T-helper 2 cell treated with Interferon-gamma antibody and Interleukin-4, amounts not matched to agents 5 μg/mL and 100 μg/mL, for 36 hours (primary cell): ENCODE results near the gene TAF4.
"Not testable (repeated sequence)": the region's sequence is repeated elsewhere in the genome, so short reads cannot be mapped to it uniquely, and the experiment has no call there.

Experiments used
- DNase-seq: peaks from one replicate; pipeline ENCODE4 v3.0.0; 2021; ENCODE audit warnings: low spot score
- H3K27ac Mint-ChIP-seq: one replicate; pipeline ENCODE4 v1.8.0; 2021; ENCODE audit warnings: mild to moderate bottlenecking, mixed read lengths
- H3K27me3 Mint-ChIP-seq: one replicate; pipeline ENCODE4 v1.8.0; 2021; ENCODE audit warnings: low read depth, mixed read lengths
- H3K36me3 Mint-ChIP-seq: one replicate; pipeline ENCODE4 v1.8.0; 2021; ENCODE audit warnings: low read depth, mixed read lengths
- H3K4me1 Mint-ChIP-seq: one replicate; pipeline ENCODE4 v1.8.0; 2021; ENCODE audit warnings: low read depth, mixed read lengths
- H3K4me3 Mint-ChIP-seq: one replicate; pipeline ENCODE4 v1.8.0; 2022; ENCODE audit warnings: mild to moderate bottlenecking, moderate library complexity, mixed read lengths
- H3K9me3 Mint-ChIP-seq: one replicate; pipeline ENCODE4 v1.8.0; 2021; ENCODE audit warnings: mixed read lengths

TAF4 gene

DNA sequence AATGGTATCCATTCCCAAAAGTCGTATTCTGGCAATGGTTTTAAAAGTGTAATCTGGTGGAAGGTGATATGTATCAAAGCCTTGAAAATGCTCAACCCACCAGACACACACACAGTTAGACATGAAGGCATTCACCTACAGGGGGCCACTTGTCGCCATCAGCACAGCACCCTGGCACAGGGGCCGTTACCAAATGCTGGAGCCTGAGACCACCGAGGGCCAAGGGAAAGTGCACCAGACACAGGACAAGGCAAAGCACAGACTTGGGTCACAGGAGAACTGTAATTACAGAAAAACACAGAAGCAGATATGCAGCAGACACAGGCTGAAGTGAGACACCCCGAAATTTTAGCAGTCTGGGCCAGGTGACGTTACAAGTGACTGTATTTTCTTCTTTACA lies 9.3 kb downstream of the TAF4 start:
- H3K4me1 Mint-ChIP-seq = no peaks in the 10 kb centered on the region
- H3K27me3 Mint-ChIP-seq = no peaks in the 10 kb centered on the region
- DNase-seq = no peak
- H3K9me3 Mint-ChIP-seq = no peaks in the 10 kb centered on the region
- H3K4me3 Mint-ChIP-seq = no peak overlapping the region
- no peaks in the 10 kb centered on the region for H3K36me3 Mint-ChIP-seq
- no peak overlapping the region for H3K27ac Mint-ChIP-seq

DNA sequence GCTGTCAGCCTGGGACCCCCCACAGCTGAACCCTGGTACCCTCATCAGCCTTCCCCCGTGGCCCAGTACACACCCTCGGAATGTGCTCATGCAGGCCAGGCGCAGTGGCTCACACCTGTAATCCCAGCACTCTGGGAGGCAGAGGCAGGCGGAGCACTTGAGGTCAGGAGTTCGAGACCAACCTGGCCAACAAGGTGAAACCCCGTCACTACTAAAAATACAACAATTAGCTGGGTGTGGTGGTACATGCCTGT lies 9.9 kb downstream of the TAF4 start:
- H3K27ac Mint-ChIP-seq, H3K9me3 Mint-ChIP-seq, DNase-seq, H3K27me3 Mint-ChIP-seq, H3K4me3 Mint-ChIP-seq, H3K4me1 Mint-ChIP-seq, H3K36me3 Mint-ChIP-seq: not testable (repeated sequence)

DNA sequence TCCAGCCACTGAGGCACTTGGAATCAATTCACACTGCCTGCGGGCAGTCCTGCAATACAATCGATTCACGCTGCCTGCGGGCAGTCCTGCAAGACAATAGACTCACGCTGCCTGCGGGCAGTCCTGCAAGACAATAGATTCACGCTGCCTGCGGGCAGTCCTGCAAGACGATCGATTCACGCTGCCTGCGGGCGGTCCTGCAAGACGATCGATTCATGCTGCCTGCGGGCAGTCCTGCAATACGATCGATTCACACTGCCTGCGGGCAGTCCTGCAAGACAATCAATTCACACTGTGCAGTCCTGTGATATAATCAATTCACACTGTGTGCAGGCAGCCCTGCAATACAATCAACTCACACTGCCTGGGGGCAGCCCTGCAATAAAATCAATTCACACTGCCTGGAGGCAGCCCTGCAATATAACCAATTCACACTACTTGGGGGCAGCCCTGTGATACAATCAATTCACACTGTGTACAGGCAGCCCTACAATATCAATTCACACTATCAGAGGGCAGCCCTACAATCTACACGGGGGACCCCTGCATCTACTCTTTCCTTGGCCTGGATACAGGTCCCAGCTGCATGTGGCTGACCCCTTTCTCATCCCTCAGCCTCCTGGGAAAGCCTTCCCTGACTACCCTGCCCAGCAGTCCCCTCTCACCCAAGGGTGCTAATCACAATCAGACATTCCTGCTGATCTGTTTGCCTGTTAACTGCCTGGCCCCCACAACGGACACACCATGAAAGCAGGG lies 10.4 kb downstream of the TAF4 start:
- no peak overlapping the region for H3K27ac Mint-ChIP-seq
- H3K4me3 Mint-ChIP-seq = no peak overlapping the region
- H3K36me3 Mint-ChIP-seq = no peaks in the 10 kb centered on the region
- H3K9me3 Mint-ChIP-seq = no peaks in the 10 kb centered on the region
- no peaks in the 10 kb centered on the region for H3K27me3 Mint-ChIP-seq
- H3K4me1 Mint-ChIP-seq = no peaks in the 10 kb centered on the region
- no peak for DNase-seq

DNA sequence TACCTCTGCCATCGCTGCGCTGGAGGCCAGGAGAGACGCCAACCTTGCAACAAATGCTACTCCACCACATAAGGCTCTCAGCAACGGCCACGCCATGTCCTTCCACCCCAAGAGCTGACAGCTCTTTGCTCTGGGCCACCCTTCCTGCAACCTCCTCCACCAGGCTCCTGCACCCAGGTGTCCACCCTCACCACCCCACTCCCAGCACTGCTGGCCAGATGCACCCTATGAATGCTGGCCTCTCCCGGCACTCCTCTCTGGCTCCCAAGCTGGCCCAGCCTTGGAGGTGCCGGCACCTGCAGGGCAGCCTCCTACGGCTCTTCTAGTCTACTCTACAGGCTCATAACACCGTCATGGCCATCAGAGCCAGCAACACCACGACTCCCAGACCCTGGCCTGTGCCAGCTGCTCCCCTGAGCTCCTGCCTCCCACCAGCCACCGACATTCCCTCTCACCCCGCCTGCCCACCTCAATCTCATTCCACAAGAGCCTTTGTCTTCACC lies 11.2 kb downstream of the TAF4 start:
- Mint-ChIP-seq H3K27ac (no peak overlapping the region), H3K27me3 (no peaks in the 10 kb centered on the region), H3K4me1 (no peaks in the 10 kb centered on the region), H3K36me3 (no peaks in the 10 kb centered on the region), H3K9me3 (no peaks in the 10 kb centered on the region), H3K4me3 (no peak overlapping the region)
- DNase-seq = no peak

DNA sequence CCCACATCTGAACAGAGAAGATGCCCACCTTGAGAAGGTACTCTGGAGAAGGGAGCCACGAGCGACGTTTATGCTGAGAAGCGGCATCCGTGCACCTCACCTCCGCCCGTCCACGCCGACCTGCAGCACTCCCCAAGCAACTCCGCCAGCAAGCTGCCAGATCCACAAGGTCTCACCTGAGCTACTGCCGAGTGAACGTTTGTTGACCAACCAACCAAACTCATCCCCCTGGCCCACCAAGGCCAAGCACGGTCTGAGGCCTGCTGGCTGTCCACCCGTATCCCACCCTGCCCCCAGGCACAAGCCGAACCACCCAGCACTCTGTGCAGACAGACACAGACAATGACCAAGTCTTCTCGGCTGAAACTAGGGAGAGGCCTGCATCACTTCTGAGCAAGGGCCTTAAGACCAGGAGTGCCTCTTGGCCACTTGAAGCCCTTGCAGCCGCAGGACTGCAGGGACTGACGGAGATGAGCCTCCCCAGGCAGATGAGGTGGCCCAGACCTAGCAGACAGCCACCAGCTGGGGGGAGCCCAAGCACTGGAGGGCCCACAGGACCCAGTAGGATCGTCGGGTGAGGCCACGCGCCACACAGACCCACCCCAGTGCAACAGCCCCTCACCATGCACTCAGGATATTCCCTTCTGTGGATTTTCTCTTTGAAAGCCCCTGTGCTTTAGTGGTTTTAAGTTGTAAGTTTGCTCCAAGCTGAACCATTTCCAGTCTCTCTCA lies 12.1 kb downstream of the TAF4 start:
- no peaks in the 10 kb centered on the region for H3K36me3 Mint-ChIP-seq
- no peaks in the 10 kb centered on the region for H3K4me1 Mint-ChIP-seq
- DNase-seq = no peak
- H3K4me3 Mint-ChIP-seq = no peak overlapping the region
- no peaks in the 10 kb centered on the region for H3K27me3 Mint-ChIP-seq
- H3K9me3 Mint-ChIP-seq = no peaks in the 10 kb centered on the region
- H3K27ac Mint-ChIP-seq = no peak overlapping the region

DNA sequence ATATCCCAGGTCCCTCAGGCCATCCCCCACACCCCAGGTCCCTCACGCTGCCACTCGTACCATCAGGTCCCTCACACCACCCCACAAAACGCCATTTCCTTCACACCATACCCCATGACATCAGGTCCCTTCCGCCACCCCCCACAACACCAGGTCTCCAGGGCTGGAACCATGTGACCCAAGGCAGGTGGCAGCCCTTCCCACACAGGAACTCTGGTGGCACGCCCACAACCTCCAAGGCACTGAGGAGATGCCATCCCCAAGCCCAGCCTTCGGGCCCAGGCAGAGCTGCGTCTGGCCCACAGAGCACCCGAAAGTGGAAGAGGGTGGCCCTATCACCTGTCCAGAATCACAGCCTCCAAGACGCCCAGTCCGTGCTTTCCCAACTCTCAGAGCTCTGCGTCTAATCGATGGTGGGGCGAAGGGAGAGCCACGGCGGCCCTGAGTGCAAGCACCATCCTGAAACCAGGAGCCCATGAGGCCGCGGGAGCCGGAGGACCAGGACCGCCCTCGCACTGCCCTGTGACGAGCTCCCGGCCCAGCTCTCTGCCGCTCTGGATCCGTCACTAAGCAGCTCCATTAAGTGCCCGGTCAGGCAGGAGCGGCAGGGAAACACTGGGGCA lies 12.7 kb downstream of the TAF4 start:
- H3K27ac Mint-ChIP-seq = no peak overlapping the region
- H3K9me3 Mint-ChIP-seq = no peaks in the 10 kb centered on the region

DNA sequence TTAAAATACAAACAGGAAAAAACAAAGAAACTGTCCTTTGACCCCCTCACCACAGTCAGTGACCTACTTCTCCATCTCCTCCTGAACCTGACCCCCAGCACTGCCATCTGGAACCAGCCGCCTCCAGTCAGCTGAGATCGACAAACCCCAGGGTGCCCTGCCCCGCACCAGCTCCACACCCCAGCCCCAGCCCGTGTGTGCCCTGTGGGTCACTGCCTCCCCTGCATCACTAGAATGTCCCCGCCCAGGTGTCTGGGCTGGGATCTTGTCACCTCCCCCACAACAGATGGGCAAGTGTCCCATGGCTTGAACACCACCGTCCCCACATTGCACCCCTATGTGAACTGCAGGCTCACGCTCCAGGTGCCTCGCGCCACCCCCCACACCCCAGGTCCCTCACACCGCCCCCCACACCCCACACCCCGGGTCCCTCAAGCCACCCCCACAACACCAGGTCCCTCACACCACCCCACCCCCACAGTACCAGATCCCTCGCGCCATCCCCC lies 13.3 kb downstream of the TAF4 start:
- Mint-ChIP-seq H3K9me3 (no peaks in the 10 kb centered on the region), H3K27ac (no peak overlapping the region), H3K36me3 (no peaks in the 10 kb centered on the region), H3K4me3 (no peak overlapping the region), H3K4me1 (no peaks in the 10 kb centered on the region), H3K27me3 (no peaks in the 10 kb centered on the region)
- no peak for DNase-seq

More for the DNA sequence above, 12.7 kb downstream of the TAF4 start:
- H3K4me3 Mint-ChIP-seq = no peak overlapping the region
- H3K27me3 Mint-ChIP-seq = no peaks in the 10 kb centered on the region
- no peak for DNase-seq
- no peaks in the 10 kb centered on the region for H3K4me1 Mint-ChIP-seq
- H3K36me3 Mint-ChIP-seq = no peaks in the 10 kb centered on the region

DNA sequence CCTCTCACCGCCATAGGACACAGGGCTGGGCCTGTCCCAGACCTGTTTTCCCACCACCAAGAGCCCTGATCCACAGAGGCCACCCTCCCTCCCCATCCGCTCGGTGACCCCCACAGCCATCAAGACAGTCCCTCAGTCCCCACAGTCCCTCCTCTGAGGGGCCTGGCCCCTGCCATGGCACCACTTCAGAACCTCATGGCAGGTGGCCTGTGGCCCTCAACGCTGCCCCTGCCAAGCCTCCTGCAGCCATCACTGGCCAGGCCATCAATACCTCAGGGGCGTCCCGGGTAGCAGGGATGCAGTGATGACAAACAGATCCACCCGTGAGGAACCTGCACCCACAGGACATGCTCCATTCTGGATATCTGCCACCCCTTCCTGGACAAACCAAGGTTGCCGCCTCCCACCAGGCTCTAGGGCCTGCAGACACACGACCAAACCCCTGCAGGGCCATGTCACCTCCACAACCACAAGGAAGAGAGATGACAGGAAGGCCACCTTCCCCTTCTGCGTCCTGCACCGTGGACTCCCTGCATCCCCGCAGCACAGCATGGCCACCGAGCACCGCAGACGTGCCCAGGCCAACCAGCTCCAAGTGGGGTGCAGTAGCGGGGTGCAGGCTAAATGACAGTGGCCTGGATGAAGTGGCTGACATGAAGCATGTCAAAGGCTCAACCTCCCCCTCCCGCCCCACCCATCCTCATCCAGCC lies 14.0 kb downstream of the TAF4 start:
- Mint-ChIP-seq H3K36me3 (no peaks in the 10 kb centered on the region), H3K27ac (no peak overlapping the region), H3K27me3 (no peaks in the 10 kb centered on the region), H3K4me3 (no peak overlapping the region), H3K9me3 (no peaks in the 10 kb centered on the region), H3K4me1 (no peaks in the 10 kb centered on the region)
- DNase-seq = no peak

DNA sequence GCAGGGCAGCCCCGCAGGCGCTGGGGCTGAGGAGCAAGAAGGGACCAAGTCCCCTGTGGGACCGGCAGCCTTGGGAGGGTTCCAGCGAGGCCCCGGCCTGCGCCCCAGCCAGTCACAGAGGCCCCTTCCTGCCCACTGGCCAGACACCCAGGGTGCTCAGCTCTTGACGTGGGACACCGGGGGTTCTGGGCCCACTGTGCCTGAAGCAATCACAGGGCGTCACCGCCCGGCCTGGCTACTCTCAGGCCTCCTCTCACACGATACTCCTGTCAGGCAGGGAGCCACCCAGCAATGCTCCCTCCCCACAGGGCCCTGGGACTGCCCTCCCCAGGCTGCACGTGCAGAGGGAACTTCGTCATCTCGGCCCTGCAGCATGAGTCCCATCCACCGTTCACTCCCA lies 14.5 kb downstream of the TAF4 start:
- Mint-ChIP-seq H3K27me3 (no peaks in the 10 kb centered on the region), H3K27ac (no peak overlapping the region), H3K4me3 (no peak overlapping the region), H3K36me3 (no peaks in the 10 kb centered on the region), H3K9me3 (no peaks in the 10 kb centered on the region), H3K4me1 (no peaks in the 10 kb centered on the region)
- DNase-seq = no peak

DNA sequence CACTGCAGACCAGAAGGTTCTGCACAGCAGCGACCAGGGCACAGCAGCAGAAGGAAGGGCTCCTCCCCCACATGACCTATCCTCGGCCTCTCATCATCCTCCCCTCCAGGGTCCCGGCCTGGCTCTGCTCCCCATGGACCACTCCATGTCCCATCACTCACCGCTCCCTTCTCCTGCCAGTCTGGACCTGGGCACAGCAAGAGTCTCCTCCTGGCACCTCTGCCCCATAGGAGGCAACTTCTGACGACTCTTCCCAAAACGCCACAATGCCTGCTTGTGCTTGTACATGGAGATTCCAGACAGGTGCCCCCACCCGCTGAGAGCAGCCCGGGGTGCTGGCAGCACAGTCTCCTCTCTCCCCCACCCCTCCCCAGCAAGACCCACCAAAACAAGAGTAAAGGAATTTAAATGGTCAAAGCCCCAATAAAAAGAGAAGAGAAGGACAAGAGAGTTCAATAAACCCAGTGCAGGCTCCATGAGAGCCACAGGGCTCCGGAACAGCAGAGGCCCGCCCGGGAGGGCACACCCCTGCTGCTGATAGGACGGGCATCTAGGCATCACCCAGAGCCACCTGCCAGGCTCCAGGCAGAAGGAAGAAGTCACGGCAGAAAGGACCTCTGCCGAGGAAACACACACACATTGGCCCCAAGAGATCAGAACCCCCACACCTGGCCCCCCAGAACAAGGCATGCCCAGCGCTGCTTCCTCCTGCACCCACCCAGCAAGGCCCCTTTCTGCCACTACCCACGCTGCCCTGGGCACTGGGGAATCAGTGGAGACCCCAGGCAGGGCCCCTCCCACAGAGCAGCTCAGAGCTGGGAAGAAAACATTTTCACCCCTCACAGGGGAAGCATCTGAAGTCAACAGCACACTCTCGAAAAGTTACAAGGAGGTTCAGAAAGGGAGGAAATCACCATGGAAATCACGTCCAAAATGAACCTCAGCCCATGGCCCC lies 15.2 kb downstream of the TAF4 start:
- Mint-ChIP-seq H3K4me3 (no peak overlapping the region), H3K4me1 (no peaks in the 10 kb centered on the region), H3K27me3 (no peaks in the 10 kb centered on the region), H3K27ac (no peak overlapping the region), H3K9me3 (no peaks in the 10 kb centered on the region), H3K36me3 (no peaks in the 10 kb centered on the region)
- no peak for DNase-seq

DNA sequence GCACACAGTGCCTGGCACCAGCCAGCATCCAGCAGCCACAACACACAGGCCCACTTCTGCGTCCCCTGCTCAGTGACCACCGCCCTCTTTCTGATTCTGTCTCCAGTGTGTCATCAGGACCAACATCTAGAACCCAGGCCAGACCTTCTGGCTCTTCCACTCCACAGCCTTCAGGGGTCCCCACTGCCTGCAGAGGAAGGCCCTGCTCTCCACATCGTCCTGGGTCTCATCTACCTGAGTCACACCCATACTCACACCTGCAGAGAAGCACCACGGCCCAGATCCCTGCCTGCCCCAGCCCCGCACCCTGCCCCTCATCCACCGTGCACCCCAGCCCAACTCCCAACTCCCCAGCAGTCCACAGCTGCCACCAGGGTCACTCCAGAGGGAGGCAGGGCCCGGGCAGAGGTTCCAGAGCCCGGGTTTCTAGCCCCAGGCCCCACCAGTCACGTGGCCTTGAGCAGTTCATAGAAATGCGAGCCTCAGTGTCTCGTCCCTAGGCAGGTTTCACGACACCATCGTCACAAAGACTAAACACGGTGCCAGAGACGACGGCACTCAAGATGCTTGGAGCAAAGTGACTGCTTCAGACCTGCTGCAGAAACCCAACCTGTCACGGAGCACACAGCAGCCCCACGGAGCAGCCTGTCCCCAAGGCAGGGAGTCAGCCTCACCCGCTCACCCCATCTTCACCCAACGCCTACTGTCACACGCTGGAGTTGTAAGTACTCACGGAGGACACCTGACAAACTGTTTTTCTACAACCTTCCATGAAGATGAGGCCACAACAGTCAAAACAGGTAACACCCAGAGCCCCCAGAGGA lies 16.1 kb downstream of the TAF4 start:
- Mint-ChIP-seq H3K4me1 (no peaks in the 10 kb centered on the region), H3K4me3 (no peak overlapping the region), H3K9me3 (no peaks in the 10 kb centered on the region), H3K36me3 (no peaks in the 10 kb centered on the region), H3K27me3 (no peaks in the 10 kb centered on the region), H3K27ac (no peak overlapping the region)
- no peak for DNase-seq

DNA sequence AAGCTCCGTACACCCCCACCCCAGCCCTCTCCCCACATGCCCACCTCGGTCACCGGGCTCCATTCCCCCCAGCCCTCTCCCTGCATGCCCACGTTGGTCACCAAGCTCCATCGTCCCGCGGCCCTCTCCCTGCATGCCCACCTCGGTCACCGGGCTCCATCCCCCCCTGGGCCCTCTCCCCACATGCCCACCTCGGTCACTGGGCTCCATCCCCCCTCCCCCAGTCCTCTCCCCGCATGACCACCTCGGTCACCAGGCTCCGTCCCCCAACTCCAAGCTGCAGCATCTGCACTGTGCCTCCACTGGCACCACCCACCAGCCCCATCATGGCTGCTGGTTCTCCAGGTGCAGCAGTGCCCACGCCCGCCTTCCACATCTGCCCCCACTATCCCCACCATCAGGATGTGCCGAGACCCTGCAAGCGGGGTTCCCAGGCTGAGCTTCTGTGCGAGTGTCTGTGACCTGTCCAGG lies 16.8 kb downstream of the TAF4 start:
- Mint-ChIP-seq H3K4me1 (no peaks in the 10 kb centered on the region), H3K27ac (no peak overlapping the region)

More for the DNA sequence above, 16.8 kb downstream of the TAF4 start:
- Mint-ChIP-seq H3K27me3 (no peaks in the 10 kb centered on the region), H3K4me3 (no peak overlapping the region), H3K36me3 (no peaks in the 10 kb centered on the region), H3K9me3 (no peaks in the 10 kb centered on the region)
- no peak for DNase-seq
